ENCODE results near the gene JMJD8.

DNA sequence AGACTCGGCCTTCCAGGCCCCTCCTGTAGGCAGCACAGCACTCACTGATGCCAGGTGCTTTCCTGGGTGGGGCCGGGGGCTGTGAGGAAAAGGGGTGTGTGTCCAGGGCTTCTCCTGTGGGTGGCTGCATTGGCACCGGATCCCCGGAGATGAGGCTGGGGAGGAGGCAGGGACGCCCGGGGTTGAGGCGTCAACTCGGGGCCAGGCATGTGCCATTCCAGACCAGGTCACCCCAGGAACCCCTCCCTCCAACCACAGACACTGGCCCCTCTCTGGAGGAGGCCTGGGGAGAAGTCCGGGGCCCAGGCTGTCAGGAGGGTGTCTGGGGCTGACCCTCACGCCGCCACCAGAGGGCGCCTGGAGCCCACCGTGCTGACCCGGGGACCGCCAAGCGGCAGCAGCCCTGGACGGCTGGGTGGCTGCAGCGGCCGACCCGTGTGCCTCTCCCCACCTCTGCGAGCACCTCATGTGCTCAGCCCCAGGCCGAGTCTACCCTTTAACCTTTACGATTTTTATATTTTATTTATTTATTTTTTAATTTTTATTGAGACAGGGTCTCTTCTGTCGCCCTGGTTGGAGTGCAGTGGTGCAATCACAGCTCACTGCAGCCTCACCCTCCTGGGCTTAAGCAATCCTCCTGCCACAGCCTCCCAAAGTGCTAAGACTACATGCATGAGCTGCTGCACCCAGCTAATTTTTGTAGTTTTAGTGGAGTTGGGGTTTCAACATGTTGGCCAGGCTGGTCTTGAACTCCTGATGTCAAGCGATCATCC lies 27.6 kb upstream of the JMJD8 start:
- TF ChIP-seq, protein P1, sequence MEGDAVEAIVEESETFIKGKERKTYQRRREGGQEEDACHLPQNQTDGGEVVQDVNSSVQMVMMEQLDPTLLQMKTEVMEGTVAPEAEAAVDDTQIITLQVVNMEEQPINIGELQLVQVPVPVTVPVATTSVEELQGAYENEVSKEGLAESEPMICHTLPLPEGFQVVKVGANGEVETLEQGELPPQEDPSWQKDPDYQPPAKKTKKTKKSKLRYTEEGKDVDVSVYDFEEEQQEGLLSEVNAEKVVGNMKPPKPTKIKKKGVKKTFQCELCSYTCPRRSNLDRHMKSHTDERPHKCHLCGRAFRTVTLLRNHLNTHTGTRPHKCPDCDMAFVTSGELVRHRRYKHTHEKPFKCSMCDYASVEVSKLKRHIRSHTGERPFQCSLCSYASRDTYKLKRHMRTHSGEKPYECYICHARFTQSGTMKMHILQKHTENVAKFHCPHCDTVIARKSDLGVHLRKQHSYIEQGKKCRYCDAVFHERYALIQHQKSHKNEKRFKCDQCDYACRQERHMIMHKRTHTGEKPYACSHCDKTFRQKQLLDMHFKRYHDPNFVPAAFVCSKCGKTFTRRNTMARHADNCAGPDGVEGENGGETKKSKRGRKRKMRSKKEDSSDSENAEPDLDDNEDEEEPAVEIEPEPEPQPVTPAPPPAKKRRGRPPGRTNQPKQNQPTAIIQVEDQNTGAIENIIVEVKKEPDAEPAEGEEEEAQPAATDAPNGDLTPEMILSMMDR (conservative IDR thresholded peaks at IDR 0.05 in 1 of 2, IDR thresholded peaks at IDR 0.05 in 1 of 2; ENCODE audit: low read depth in 1 of 2, low read length in 2 of 2): peak; percentile 78 to 82
- no peak for TF ChIP-seq EZH2 (IDR thresholded peaks at IDR 0.05; ENCODE audit: low read length, missing control alignments)
